ENCODE results near the gene ADAM19. TPM values are rescaled to one million over a fixed set of nuclear protein-coding genes. Genes with fewer than 3 reads are reported as not detected.

Gene ADAM19
- total RNA-seq, 1 donor from 2014 or later: 161 TPM

DNA sequence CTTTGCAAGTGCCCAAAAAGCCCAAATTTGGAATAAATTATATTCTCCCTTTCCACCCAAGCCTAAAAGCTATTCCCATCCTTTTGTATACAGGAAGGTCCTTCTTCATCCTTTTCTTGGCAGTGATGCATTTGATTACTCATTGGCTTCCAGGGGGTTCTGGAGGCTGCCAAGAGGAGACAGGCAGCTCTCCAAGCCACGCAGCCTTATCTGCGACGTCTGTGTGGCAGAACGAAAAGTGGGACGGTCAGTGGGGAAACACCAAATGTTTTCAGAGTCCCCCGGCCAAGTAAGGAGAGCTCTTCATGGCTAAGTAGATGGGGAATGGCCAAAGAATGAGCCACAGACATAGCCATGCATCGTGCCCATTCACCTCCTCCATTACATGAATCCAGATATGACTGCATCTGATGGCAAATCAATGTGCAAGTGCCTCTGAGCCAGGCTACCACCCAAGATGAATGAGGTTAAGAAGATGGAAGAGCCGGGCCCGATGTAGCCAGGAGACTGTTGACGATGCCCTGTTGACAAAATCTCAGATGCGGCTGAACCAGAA is 12.1 kb downstream of the ADAM19 start:
- DNase-seq (ENCODE audit: extremely low read depth, low read depth, low spot score): no peak

DNA sequence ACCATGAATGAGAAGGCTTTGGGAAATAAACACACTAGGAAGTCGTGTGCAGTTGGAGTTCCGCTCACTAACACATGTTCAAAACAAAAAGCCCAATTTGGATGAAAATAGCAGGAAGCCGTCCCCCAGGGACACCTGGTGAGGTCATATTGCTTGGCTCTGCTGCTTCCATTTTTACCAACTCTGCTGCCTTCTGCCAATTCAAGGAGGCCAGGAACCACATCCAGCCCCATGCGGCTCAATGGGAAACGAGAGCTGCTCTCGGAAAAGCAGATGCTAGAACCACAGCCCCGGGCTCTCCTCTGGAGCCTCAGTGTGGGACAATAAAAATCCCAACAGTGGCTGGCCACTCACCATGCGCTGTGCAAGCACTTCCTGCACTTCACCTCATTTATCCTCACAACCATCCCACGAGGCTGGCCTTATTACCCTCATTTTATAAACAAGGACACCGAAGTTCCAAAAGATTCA is 13.4 kb downstream of the ADAM19 start:
- no peak for DNase-seq (ENCODE audit: extremely low read depth, low read depth, low spot score)

DNA sequence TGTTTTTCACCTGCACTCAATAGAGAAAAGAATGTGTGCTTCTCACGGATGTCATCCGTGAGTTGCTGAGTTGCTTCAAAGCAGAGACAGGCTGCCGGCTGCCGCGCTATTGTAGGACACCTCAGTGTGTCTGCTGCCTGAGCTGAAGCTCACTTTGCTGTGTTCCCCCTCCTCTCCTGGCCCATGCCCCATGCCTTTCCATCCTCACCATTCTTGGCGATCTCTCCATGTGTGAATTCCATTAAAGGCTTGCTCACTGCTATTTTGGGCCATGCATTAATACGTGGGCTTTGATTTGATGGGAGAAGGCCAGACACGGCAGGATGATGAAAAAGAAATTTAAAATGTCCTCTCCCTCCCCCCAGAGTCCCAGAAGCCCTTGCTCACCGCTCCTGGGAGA is 14.5 kb downstream of the ADAM19 start:
- no peak for DNase-seq (ENCODE audit: extremely low read depth, low read depth, low spot score)

DNA sequence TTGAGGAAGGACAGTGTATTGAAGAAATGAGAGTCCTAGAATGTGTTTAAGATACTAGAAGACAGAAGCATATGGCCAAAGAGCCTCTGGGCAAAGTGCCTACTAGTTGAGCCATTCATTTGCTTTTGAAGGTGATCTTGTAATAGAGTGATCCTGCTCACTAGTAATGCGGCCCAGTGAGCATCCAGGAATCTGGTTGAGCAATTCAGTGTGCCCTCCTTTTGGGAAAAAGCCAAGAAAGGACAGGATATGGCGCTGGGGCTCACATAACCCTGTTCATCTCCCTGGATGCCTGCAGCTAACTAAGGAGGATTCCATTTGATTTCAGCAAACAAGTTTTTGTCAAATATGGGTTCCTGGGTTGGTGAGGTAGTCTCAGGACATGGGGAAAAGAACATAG is 16.3 kb downstream of the ADAM19 start:
- DNase-seq (ENCODE audit: extremely low read depth, low read depth, low spot score): no peak

DNA sequence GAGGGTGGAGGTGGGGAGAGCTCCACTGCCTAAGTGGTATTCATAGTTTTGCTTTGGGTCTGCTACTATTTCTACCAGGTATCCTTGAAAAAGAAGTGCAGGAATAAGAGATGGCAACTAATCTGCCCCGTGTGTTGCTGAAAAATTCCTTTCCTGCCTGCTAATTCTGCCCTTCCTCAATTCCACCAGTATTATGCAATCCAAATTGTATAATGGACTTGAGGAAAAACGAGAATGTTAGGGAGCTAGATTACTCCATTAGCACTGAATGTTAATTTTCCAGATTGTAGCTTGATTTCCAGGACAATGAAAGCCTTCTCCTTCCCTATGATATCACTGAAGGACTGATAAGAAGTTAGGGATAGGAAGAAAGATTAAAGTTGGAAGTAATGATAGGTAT is 16.9 kb downstream of the ADAM19 start:
- no peak for DNase-seq (ENCODE audit: extremely low read depth, low read depth, low spot score)

DNA sequence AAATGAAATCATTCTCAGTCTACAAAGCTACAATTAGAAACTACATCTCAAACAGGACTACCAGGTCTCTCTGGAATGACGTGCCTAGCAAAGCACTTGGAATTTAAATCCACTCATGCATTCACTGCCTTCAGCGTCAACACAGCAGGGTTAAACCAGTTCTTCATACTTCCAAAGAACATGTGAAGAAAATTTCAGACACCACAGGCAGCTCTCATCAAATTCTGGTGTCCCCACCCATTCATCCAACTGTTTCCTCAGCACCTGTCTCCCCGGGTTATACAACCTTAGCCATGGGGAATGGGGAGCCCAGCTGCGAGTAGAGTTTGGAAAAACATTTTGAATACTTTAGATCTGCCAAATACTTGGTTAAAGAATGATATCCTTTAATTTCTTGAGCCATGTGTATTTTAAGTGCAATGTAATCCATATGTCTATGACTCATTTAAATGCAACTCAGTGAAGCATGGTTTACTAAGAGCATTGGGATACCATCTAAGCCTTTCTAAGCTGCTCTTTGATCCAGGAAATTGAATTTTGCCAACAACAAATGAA is 17.5 kb downstream of the ADAM19 start:
- DNase-seq (ENCODE audit: extremely low read depth, low read depth, low spot score): no peak

DNA sequence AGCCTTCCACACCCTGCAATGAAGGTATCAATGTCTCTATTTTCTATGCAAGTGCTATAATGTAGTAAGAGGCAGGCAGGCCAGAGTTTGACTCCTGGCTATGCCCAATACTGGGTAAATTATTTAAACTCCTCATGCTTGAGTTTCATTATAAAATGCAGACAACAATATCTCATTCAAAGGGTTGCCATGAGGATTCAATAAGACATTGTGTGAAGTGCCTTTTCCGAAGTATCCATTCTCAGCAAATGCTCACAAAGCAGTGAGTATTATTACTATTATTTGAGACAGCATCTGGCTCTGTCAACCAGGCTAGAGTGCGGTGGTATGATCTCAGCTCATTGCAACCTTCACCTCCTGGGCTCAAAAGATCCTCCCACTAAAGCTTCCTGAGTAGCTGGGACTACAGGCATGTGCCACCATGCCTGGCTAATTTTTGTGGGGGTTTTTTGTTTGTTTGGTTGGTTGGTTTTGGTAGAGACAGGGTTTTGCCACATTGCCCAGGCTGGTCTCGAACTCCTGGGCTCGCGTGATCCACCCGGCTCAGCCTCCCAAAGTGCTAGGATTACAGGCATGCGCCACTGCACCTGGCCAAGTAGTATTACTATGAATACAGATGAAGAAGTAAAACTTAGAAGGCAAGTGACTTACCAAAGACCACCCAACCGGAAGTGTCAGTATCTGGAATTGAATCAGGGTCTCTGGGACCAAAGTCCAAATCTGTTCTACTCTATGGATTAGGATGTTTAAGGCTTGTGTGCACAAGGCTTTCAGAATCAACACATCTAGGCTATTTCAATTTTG is 18.8 kb downstream of the ADAM19 start:
- DNase-seq (ENCODE audit: extremely low read depth, low read depth, low spot score): no peak

DNA sequence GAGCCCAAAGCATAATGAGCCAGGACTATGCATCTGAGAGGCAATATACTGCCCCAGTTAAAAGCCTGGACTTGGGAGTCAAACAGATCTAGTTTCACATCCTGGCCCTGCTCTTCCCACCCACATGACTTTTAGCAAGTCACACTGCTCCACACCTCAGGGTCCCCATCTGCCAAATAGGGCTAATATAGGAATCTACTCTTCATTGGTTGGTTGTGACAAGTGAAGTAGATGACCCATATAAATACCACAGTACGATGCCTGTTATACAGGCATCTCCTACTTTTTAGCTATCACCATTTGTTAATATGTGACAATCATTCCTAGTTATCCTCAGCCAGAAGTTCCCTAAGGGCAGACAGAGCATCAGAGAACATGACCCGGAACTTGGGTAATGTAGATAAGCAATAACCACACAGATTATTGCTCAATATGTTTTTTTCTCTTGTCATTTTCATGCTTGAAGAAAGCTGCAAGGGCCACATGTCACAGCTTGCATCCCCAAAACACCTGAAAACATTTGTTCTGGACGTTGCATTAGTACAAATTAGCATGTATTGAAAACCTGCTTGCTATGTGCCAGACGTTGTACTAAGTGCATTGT is 20.4 kb downstream of the ADAM19 start:
- DNase-seq (ENCODE audit: extremely low read depth, low read depth, low spot score): no peak

DNA sequence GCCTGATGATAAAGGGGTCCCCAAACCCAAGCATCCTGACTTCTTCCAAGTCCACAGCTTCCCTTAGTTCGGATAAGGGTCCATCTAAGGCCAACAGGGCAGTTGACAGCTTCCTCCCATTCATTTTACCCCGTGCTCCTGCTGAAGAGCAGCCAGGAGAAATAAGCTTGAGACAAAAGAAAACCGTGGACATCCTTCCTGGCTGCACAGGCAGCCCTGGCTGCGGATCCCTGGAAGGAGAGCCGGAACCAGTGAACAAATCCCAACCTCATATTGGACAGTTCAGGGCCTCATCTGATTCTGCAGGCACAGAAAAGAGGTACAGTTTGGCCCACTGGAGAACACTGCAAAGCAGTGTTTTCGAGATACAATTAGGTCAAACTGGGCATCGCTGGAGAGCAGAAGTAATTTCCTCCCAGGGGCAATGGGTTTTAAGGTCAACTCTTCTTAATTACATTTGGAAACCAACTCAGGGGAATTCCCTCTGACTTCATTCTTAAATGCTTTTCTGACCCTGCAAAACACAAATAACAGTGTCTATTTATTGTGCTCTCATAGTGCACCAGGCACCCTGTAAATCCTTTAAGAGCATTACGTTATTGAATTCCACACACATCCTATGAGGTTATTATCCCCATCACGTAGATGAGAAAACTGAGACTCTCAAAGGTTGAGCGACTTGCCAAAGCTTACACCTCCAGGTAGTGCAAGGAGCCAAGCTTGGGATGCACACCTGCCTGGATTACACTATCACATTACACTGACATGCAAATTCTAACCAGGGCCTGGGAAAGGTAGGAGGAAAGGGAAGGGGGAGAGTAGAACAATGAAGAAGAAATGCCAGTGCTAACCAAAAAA is 21.2 kb downstream of the ADAM19 start:
- DNase-seq (ENCODE audit: extremely low read depth, low read depth, low spot score): no peak

DNA sequence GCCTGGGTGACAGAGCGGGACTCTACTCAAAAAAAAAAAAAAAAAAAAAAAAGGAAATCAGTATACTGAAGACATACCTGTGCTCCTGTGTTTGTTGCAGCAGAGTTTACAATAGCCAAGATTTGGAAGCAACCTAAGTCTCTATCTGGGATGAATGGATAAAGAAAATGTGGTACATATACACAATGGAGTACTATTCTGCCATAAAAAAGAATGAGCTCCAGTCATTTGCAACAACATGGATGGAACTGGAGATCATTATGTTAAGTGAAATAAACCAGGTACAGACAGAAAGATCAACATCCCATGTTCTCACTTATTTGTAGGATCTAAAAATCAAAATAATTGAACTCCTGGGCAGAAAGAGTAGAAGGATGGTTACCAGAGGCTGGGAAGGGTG is 22.9 kb downstream of the ADAM19 start:
- no peak for DNase-seq (ENCODE audit: extremely low read depth, low read depth, low spot score)

DNA sequence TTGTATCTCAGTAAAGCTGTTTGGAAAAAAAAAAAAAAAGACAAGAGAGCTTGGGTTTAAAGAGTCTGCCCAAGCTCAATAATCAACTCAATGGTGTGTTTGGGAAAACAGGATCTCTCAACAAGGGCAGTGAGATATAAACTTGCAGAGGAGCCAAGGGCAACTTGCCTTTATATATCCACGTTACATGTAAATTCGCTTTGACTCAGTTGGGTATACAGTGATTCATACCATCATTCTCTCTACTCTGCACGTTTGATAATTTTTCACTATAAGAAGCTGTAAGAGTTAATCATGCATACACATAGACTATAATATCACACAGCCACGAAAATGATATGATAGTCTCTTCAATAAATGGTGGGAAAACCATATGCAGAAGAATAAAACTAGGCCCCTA is 24.9 kb downstream of the ADAM19 start:
- DNase-seq (ENCODE audit: extremely low read depth, low read depth, low spot score): no peak

DNA sequence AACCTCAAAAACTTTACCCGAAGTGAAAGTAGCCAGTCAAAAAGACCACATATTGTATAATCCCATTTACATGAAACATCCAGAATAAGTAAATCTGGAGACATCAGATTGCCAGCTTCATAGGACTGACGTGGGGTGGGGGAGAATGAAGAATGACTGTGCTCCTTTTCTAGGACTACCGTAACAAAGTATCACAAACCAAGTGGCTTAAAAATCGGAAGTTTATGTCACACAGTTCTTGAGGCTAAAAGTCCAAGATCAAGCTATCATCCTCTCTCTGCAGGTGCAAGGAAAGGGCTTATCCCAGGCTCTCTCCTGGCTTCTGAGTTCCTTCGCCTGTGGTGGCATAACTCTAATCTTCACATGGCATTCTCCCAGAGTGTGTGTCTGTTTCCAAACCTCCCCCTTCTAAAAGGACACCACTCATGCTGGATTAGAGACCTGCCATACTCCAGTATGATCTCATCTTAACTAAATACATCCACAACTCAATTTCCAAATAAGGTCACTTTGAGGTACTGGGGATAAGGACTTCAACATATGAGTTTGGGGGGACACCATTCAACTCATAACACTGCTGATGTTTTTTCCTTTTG is 25.5 kb downstream of the ADAM19 start:
- DNase-seq (ENCODE audit: extremely low read depth, low read depth, low spot score): no peak

DNA sequence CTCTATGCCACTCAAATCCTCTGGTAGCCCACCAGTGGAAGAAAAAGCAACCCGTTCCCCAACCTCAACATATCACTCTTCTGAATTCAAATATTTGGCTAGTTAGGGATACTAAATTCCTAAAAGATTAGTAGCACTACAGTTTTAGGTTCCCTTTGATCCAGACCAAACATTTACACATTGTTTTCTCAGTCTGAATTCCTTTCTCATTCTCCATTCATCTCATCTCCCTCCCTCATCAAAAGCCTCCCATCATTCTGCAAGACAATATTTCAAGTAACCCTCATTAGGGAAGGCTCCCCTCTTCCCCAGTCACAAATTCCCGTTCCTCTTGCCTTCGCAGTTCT is 26.3 kb downstream of the ADAM19 start:
- no peak for DNase-seq (ENCODE audit: extremely low read depth, low read depth, low spot score)

DNA sequence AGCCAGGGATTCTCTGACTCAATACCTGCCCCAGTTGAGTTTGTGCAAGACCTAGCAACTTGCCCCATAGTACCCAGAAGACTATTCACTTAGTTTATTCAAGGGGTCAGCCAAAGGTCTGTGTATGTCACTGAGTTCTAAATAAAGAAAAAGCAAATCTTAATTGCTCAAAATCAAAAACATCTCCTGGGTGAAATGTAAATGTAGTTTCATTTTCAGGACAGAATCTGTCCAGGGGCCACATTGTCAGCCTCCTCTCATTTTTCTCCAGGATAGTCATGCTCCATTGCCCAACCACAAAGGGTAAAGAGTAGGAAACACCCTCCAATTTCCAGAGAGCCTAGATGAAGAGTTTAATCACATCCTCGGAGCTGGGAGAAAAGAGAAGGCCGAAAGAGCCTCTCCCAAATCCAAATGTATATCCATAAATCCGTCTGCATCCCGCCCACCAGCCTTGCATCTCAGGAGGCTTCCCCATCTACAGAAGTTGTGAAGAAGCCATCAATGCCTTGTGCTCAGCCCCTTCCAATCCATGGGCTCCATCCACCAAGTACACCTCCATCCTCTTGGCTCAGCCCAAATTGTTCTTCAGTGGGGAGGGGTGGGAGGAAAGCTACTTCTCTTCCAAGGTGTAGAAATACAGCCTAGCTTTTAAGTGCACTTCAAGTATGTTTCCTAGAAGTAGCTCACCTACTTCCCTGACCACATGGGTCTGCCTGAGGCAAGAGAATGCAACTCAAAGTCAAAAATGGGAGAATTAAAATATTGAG is 26.9 kb downstream of the ADAM19 start:
- DNase-seq (ENCODE audit: extremely low read depth, low read depth, low spot score): no peak

DNA sequence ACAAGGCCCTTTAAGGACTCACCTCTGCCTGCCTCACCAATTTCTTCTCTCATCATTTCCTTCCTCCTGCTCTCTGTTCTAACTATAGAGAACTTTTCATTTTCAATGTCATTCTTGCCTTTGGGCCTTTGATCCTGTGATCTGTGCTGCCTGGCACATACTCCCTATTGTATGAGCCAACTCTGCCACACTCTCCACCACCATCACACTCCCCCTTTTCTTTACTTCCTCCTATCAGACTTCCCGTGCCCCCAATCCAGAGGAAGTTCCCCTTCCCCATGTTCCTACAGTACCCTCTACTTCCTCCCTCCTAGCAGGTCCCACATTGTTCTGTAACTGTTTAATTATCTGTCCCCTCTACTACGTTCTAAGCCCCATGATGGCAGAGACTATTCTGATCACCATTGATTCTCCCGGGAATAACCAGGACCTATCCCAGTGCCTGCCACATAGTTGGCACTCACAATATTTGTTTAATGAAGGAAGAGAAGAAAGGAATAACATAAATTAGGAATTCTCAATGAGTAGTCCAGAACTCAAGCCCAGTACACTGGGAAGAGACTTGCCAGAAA is 27.5 kb downstream of the ADAM19 start:
- no peak for DNase-seq (ENCODE audit: extremely low read depth, low read depth, low spot score)

DNA sequence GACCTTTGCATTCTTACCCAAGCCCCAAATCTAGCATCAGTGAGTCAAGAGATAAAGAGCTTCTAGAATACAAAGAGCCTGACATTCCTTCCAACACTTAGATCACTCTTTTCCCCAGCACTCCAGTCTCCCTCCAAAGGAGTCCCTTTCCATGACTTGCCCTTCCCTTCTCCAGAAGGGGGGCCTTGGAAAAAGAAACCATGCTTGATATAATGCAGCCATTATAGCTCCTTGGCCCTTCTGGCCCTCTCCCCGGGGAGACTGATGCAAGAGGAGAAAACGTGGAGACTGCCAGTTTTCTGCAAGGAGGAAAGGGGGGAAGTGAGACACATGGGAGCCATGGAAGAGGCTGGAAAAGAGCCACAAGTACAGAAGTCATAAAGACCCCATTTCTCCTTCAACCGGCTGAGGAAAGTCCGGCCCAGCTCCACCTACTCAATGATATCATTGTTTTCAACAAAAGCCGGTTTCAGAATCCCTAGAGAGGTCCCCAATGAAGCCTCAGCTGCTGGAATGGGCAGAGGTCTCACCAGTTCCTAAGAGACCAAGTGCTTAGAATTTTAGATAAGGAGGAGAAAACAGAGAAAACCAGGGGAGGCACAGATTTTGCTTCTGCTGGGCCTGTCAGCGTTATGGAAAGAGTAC is 29.0 kb downstream of the ADAM19 start:
- DNase-seq (ENCODE audit: extremely low read depth, low read depth, low spot score): no peak

DNA sequence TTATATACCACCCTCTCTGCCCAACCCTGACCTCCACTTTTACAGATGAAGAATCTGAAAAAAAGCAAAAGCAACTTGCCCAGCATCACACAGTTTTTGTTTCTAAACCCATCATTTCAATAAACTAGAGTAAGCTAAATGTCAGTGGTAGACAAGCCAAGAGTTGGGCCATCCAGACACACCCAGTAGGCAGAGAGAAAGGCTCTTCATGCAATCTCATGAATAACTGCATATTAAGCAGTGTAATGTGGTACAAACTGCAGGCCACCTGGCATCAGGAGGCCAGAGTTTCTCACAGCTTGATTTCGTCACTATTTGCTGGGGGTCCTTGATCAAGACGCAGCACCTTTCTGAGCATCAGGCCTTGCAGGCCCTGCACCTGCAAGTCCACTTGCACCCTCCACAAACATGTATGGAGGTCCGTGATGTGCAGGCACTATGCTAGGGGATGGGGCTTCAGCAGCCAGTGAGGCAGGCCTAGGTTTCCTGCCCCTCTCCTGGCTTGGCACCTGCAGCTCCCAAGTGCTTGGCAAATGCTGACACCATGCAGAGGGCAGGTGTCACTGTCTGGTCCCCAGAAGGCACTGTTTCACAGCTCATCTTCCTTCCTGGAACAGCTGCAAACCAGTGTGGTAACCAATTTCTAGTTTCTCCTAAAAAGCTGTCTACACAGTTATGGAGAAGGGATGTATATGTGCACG is 29.8 kb downstream of the ADAM19 start:
- no peak for DNase-seq (ENCODE audit: extremely low read depth, low read depth, low spot score)

DNA sequence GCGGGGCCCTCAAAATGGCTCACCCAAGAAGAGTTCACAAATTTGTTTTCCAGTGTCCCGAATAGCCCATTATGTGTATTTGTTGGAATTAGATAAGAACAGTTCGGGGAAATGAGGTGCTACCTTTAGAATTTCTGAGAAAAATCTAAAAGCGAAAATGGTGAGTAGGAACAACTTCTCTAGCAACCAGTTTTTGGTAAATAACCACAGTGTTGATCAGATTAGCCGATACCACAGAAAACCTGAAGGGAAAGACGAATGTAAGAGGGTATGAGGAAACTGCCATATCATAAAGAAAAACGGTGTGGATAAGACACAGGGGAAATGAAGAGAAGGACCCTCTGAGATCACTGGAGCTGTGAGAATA is 31.0 kb downstream of the ADAM19 start:
- no peak for DNase-seq (ENCODE audit: extremely low read depth, low read depth, low spot score)
